Activated naive CD4-positive, alpha-beta T cell treated with anti-CD3 and anti-CD28 coated beads, Interleukin-2, amount 50 U/mL, for 24 hours (primary cell): Measurements from ENCODE around the gene STAC.
"Not testable (repeated sequence)": the region's sequence is repeated elsewhere in the genome, so short reads cannot be mapped to it uniquely, and the experiment has no call there.

ENCODE experiments used
- H3K27ac Mint-ChIP-seq: one replicate; pipeline ENCODE4 v1.8.0; 2021; ENCODE audit warnings: mild to moderate bottlenecking, mixed read lengths
- H3K27me3 Mint-ChIP-seq: one replicate; pipeline ENCODE4 v1.8.0; 2021; ENCODE audit warnings: mixed read lengths
- H3K36me3 Mint-ChIP-seq: one replicate; pipeline ENCODE4 v1.8.0; 2021; ENCODE audit warnings: mixed read lengths
- H3K4me1 Mint-ChIP-seq: one replicate; pipeline ENCODE4 v1.8.0; 2021; ENCODE audit warnings: mixed read lengths
- H3K4me3 Mint-ChIP-seq: one replicate; pipeline ENCODE4 v1.8.0; 2021; ENCODE audit warnings: mild to moderate bottlenecking, mixed read lengths
- H3K9me3 Mint-ChIP-seq: one replicate; pipeline ENCODE4 v1.8.0; 2021; ENCODE audit warnings: mixed read lengths

STAC gene

DNA sequence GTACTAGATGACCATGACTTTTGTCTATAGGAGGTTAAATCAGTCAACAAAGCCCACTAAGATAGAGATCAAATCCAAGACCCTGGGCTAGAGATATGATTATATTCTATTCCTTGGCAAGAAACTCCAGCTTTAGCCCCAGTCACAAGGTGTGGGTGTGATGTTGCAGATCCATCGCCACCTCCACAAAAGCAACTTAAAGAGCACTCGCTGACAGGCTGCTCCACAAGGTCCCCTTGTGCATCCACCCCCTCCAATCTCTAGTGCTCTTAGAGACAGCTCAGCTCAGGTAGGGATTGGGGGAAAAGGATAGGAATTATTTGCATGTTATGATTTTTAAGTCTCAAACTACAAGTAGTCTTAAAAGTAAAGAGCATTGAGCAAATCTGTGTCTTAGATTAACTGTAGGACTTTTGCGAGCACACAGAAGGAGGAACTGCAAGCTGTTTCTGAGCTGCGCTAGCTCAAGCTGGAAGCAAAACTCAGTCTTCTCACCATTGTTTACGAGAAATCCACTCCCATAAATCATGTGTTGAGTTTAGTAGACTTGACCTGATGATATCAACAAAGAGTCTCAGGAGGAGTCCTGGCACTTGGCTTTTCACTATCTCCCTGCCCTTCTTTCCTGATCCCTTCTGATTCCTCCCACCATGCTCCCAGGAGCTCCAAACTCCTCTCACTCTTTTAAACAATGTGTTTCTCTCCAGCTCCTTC lies 177.6 kb downstream of the STAC start:
- H3K27ac Mint-ChIP-seq = no peak overlapping the region
- no peaks in the 10 kb centered on the region for H3K36me3 Mint-ChIP-seq
- H3K27me3 Mint-ChIP-seq = peaks cover 6% of the 10 kb centered on the region
- no peaks in the 10 kb centered on the region for H3K9me3 Mint-ChIP-seq
- no peaks in the 10 kb centered on the region for H3K4me1 Mint-ChIP-seq
- H3K4me3 Mint-ChIP-seq = no peak overlapping the region

GRCh38 chr3:36558961-36559360 lies 178.7 kb downstream of the STAC start:
- Mint-ChIP-seq H3K27me3 (peaks cover 5% of the 10 kb centered on the region), H3K9me3 (no peaks in the 10 kb centered on the region), H3K27ac (no peak overlapping the region), H3K36me3 (no peaks in the 10 kb centered on the region), H3K4me3 (no peak overlapping the region), H3K4me1 (no peaks in the 10 kb centered on the region)

DNA sequence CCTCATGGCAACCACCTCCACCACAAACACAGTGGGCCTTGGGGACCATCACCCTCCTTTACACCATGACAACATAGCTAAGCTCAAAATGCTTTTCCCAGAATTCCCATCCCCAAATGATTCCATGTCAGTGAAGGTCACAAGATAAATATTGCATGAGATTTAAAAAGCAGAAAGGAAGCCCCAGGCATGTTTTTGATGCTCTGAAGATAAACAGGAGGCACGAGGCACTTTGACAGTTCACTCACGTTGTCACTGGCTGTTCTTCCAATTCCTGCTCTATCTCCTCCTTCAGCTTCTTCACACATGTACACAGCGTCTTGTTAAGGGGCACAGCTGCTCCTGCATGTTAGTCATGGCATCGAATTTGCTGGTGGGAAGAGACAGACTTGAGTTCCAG lies 180.4 kb downstream of the STAC start:
- Mint-ChIP-seq H3K4me1 (no peaks in the 10 kb centered on the region), H3K36me3 (no peaks in the 10 kb centered on the region), H3K27ac (no peak overlapping the region), H3K9me3 (no peaks in the 10 kb centered on the region), H3K27me3 (no peaks in the 10 kb centered on the region), H3K4me3 (no peak overlapping the region)

DNA sequence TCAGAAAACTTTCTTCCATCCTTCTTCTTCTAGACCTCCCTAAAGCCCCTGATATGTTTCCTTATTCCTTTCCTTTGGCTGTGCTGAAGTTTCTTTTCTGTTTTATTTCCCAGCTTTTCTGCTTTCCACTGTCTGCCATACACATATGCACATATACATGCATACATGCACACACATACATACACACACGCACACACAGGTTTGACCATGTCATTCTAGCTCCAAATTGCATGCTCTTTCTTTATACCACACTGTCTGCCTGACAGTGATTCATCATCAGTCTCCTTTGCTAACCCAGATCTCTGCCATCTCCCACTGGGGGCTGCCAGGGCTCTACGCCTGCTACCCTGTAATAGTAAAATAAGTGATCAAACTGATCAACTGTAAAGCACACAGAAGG lies 181.3 kb downstream of the STAC start:
- H3K9me3 Mint-ChIP-seq = no peaks in the 10 kb centered on the region
- H3K27me3 Mint-ChIP-seq = no peaks in the 10 kb centered on the region
- H3K27ac Mint-ChIP-seq = no peak overlapping the region
- H3K4me3 Mint-ChIP-seq = no peak overlapping the region
- H3K36me3 Mint-ChIP-seq = no peaks in the 10 kb centered on the region
- no peaks in the 10 kb centered on the region for H3K4me1 Mint-ChIP-seq

DNA sequence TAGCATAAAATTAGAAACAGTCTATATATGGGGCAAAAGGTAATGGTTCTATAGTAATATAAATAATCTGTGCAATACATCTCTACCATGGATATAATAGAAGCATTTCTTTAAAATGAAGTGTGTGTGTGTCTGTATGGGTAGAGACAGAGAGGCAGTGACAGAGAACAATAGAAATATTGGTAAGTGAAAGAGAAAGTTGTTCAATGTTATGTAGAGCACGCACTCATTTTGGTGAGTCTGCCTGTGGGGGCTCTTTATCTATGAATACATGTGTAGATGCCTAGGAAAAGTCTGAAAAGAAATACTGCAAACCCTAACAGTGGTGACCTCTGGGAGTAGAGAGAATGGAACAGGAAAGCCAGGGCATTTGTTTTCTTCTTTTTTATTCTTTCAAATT lies 182.6 kb downstream of the STAC start:
- Mint-ChIP-seq H3K4me3 (no peak overlapping the region), H3K27ac (no peak overlapping the region), H3K4me1 (no peaks in the 10 kb centered on the region), H3K9me3 (no peaks in the 10 kb centered on the region), H3K36me3 (no peaks in the 10 kb centered on the region), H3K27me3 (no peaks in the 10 kb centered on the region)

DNA sequence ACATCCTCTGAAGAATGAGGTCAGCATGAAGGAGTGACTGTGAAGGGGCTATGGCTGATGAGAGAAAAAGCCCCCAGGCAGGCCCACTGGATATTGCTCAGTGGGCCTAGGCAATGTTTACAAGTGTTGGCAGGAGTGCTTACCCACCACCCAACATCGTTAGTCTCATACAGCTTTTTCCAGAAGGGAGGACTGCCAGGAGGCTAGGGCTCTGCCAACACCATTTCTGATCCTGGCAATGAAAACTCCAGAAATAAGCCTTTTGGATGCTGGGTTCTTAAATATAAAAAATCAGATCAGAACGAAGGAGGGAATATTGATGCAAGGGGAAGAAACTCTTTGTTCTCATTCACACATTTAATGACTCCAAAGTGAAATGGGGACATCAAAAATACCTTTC lies 194.9 kb downstream of the STAC start:
- peaks cover 2% of the 10 kb centered on the region for H3K36me3 Mint-ChIP-seq
- peaks cover 4% of the 10 kb centered on the region for H3K27me3 Mint-ChIP-seq
- H3K4me3 Mint-ChIP-seq = no peak overlapping the region
- peaks cover 14% of the 10 kb centered on the region for H3K9me3 Mint-ChIP-seq
- no peak overlapping the region for H3K27ac Mint-ChIP-seq
- H3K4me1 Mint-ChIP-seq = no peaks in the 10 kb centered on the region

GRCh38 chr3:36578418-36578817 lies 198.1 kb downstream of the STAC start:
- peaks cover 14% of the 10 kb centered on the region for H3K9me3 Mint-ChIP-seq
- H3K4me1 Mint-ChIP-seq, H3K27ac Mint-ChIP-seq, H3K4me3 Mint-ChIP-seq, H3K36me3 Mint-ChIP-seq, H3K27me3 Mint-ChIP-seq: not testable (repeated sequence)

- no peak overlapping the region for H3K27ac Mint-ChIP-seq
- peaks cover 2% of the 10 kb centered on the region for H3K36me3 Mint-ChIP-seq
- H3K27me3 Mint-ChIP-seq = peaks cover 5% of the 10 kb centered on the region
- H3K4me1 Mint-ChIP-seq = no peaks in the 10 kb centered on the region
- H3K9me3 Mint-ChIP-seq = peaks cover 19% of the 10 kb centered on the region
- no peak overlapping the region for H3K4me3 Mint-ChIP-seq
Observed at GRCh38 chr3:36579746-36580145, 199.4 kb downstream of the STAC start.

GRCh38 chr3:36580716-36581115 lies 200.4 kb downstream of the STAC start:
- Mint-ChIP-seq H3K9me3 (peaks cover 24% of the 10 kb centered on the region), H3K4me3 (no peak overlapping the region), H3K27me3 (peaks cover 5% of the 10 kb centered on the region), H3K4me1 (no peaks in the 10 kb centered on the region), H3K36me3 (peaks cover 2% of the 10 kb centered on the region), H3K27ac (no peak overlapping the region)

- Mint-ChIP-seq H3K27me3 (no peaks in the 10 kb centered on the region), H3K4me1 (no peaks in the 10 kb centered on the region), H3K9me3 (peaks cover 9% of the 10 kb centered on the region), H3K4me3 (no peak overlapping the region), H3K27ac (no peak overlapping the region), H3K36me3 (no peaks in the 10 kb centered on the region)
Observed at GRCh38 chr3:36591959-36592358, 211.7 kb downstream of the STAC start.

DNA sequence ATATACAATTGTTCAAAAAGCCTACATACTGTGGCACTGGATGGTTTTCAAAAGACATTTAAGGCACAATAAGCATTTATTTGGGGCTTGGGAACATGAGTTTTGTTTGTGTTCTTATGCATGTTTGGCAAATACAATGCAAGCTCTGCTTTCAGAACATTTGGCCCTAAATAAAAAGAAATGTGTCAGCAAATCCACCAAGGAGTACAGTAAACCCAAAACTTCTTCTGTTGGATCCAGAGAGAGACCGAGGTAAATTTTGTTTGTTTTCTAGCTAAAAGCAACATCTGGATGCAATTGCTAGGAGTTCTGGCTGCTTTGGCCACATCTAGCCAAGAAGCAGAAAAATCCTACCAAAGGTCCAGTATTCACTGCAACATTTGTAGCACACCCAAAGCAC lies 215.2 kb downstream of the STAC start:
- no peaks in the 10 kb centered on the region for H3K27me3 Mint-ChIP-seq
- H3K9me3 Mint-ChIP-seq = no peaks in the 10 kb centered on the region
- no peak overlapping the region for H3K4me3 Mint-ChIP-seq
- H3K4me1 Mint-ChIP-seq = no peaks in the 10 kb centered on the region
- H3K36me3 Mint-ChIP-seq = no peaks in the 10 kb centered on the region
- no peak overlapping the region for H3K27ac Mint-ChIP-seq

DNA sequence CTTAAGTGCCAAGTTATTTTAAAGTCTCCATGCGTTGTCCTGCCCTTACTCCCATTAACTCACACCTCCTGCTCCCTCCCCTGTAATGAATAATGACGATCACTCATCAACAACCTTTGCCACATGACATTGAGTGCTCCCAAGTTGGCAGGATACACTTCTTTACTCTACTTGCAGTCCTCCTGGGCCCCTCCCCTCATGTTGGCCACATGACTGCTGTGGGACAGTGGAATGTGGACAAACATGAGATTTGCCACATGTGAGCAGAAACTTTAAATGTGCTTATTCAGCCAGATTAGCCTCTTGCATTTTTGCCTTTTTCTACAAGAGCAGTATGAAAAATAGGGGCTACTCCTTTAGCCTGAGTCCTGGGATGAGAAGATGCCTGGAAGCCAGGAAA lies 216.1 kb downstream of the STAC start:
- Mint-ChIP-seq H3K9me3 (no peaks in the 10 kb centered on the region), H3K4me3 (no peak overlapping the region), H3K27ac (no peak overlapping the region), H3K36me3 (no peaks in the 10 kb centered on the region), H3K27me3 (peaks cover 3% of the 10 kb centered on the region), H3K4me1 (no peaks in the 10 kb centered on the region)

DNA sequence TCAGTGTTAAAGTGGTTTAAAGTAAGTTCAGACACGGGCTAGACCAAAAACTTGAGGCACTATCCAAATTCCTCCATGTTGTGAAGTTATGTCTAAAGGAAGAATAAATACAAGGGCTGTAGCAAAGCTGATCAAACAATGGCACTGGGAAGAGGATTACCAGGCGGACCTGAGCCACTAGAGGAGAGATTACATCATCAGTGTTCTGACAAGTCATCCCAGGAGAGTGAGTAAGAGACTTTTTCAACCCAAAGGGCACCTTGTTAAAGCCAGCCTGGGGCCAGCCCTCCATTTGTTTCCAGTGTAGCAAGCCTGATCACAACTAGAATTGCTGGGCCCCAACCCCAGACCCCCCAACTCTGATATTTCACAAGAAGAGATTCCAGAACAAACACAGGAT lies 217.1 kb downstream of the STAC start:
- no peak overlapping the region for H3K4me3 Mint-ChIP-seq
- H3K9me3 Mint-ChIP-seq = no peaks in the 10 kb centered on the region
- no peak overlapping the region for H3K27ac Mint-ChIP-seq
- H3K27me3 Mint-ChIP-seq = peaks cover 3% of the 10 kb centered on the region
- H3K4me1 Mint-ChIP-seq = no peaks in the 10 kb centered on the region
- H3K36me3 Mint-ChIP-seq = no peaks in the 10 kb centered on the region
